ENCODE measurements around the gene TAF9.
A peak's percentile ranks its signal among the peaks of the same experiment; 100 is the strongest.
"Not testable (repeated sequence)": the region's sequence is repeated elsewhere in the genome, so short reads cannot be mapped to it uniquely, and the experiment has no call there.

The TAF9 gene, protein sequence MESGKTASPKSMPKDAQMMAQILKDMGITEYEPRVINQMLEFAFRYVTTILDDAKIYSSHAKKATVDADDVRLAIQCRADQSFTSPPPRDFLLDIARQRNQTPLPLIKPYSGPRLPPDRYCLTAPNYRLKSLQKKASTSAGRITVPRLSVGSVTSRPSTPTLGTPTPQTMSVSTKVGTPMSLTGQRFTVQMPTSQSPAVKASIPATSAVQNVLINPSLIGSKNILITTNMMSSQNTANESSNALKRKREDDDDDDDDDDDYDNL

DNA sequence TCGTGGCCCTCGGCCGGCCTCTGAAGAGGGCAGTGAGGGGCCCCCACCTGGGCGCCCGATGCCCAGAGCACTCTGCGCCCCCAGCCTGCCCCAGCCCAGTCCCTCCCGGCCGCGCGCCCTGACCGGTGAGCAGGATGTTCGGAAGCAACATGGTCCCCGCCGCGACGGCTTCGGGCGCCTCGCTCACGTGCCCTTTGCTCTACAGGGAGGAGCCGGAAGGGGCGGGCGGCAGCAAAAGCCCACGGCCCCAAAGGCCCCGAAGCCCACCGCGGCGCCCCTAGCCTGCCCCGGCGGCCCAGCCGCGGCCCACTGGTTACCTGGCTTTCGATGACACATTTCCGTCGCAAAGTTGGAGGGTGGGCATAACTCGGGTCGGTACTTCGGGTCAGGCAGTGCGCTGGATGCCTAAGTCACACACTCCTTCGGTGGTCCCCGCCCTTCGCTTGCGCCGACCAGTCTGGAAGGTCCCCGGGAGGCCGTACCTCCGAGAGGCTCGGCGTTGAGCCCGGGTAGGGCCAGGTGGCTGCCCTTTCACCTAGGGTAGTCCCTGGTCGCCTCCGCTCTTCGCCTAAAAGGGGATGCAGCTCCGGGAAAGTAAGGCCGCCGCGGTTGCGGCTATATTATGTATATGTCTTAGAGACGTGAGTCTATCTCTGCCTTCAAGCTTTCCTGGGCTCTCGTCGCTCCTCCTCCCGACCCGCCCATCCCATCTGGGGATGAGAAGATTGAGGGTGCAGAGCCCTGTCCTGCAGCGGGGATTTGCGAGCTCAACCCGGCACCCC lies at the start of gene TAF9, which contains the start of the genes AK6 and RAD17:
Gene TAF9 (minus strand): TSS at position 181 of the 782 bp plus-strand sequence. CDS start 3,783 bp downstream, outside the sequence.
Gene AK6 (minus strand): TSS at position 181 of the 782 bp plus-strand sequence. CDS start 30 bp downstream, at position 151.
Gene RAD17 (plus strand): TSS at position 479 of the 782 bp plus-strand sequence. CDS start 2,391 bp downstream, outside the sequence.
- peak; percentile 86 for DNase-seq

DNA sequence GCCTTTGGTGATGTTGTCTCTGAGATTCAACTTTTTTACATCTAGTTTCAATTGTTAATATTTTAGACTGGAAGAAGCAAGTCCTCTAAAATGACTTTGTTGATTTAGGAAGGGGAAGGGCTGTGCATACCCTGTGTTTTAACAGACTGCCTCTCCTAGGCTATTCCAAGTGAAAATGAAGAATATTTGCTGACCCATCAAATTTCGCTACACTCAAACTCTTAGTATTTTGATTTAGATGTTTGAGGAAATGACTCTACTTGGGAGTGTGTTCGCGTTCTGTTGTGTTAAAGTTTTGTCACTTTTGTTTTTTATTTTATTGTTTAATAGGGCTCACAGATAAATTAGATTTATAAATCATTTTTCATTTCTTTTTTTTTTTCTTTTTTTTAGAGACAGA lies 49.2 kb upstream of the TAF9 start:
- DNase-seq, result no peak

DNA sequence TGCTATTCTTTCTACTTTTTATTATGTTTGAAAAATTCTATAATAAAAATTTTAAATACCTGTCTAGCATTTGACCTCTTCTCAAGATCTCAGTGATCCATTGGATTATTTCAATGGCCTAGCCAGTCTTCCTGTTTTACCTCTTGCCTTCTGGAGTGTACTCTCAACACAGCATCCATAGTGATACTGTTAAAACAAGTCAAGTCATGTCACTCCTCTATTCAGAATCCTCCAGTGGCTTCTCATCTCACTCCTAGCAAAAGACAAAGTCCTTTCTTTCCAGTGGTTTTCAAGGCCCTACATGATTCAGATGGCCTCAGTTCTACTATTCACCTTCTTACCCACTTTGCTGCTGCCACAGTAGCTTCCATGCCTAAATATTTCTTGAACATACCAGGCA lies 47.4 kb upstream of the TAF9 start:
- peak; percentile 2 for DNase-seq

DNA sequence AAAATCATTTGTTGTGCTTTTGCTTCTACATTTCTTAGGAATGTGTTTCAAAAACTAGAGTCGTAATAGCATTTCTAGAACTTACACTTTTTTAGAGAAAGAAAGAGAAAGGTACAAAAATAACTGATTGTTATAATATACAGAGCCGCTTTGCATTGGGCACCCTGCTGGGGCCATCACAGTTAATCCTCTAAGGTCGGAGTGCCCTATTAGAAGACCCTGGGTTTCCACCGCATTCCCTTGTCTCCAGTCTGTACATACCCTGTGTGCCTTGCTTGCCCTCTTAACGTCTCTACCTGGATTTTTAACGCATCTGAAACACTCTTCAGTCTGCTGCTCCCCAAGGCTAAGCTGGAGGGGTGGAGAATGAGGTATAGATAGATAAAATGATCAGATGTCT lies 46.9 kb upstream of the TAF9 start:
- DNase-seq, result peak; percentile 0

DNA sequence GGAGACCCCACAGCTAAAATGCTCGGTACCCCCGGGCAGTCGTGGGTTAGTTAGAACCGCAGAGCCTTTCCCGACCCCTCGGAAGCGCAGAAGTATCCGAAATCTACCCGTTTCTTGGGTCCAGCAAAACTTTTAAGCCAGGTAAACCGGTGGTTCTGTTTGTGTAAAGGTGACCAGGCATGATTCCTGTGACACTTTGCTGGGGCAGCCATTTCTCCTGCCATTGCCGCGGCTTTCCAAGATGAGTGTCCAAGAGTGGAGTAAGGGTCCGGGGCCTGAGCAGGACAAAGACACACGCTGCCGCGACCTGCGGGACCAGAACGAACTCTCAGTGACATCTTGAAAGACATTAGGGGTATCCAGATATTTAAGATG lies 46.3 kb upstream of the TAF9 start:
- no peak for DNase-seq

DNA sequence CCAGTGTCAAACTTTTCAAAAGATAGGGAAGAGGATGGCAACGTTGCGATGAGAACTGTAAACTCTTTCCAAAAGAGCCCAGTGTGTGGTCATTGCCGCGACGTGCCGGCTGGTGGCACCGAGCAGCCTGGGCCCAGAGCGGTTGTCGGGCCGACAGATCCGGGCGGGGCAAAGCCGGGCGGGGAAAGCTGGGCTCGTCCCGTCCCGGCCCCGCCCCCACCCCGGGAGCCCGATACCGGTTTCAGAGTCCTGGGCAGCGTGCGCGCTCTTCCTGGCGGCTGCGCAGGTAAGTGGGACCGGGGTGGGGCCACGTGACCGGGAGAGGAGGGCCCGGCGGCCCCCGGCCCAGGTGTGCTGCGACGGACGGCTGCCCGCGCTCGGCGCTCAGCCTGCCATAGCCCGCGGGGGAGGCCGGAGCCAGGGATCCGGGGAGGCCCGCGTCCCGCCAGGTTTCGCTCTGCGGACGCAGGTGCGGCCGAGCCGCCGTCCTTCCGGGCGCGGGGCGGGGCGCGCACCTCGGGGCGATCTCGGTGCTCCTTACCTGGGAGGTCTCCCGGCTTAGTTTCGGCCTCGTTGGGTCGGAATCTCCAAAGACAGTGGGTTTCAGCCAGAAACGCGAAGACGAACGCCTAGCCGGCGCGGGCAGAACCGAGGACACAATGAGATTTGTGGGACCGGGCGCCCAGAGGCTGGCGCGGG lies 45.7 kb upstream of the TAF9 start, which contains the start of gene MARVELD2:
Gene MARVELD2 (plus strand): TSS at position 232 of the 699 bp plus-strand sequence. CDS start 4,270 bp downstream, outside the sequence.
- peak; percentile 91 for DNase-seq

DNA sequence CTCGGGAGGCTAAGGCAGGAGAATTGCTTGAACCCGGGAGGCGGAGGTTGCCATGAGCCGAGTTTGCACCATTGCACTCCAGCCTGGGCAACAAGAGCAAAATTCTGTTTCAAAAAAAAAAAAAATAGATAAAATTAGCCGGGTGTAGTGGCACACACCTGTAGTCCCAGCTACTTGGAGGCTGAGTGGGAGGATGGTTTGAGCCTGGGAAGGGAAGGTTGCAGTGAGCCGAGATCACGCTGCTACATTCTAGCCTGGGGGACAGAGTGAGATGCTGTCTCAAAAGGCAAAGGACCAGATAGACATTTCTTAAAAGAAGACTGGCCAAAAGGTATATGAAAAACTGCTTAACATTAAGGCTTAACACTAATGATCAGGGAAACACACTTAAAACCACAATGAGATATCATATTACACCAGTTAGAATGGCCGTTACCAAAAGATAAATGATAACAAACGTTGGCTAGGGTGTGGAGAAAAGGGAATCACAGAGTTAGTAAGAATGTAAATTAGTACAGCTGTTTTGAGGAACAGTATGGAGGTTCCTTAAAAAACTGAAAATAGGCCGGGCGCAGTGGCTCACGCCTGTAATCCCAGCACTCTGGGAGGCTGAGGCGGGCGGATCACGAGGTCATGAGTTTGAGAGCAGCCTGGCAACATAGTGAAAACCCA lies 35.5 kb upstream of the TAF9 start:
- no peak for DNase-seq

DNA sequence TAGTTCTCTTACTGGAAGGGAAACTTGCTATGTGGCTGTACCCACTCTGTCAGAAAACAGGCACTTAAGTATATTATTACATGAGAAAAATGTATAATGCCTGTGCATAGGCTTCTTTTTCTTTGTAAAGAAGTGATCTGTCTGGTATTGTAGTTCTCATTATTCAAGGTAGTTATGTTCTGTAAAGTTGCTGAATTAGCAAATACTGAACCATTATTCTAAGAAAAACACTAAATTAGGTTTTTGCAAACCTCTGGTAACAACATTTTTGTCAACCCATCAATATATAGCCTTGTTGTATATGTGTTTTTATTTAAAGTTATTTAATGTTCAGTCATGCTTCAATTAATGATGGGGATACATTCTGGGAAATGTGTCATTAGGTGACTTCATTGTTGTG lies 9.1 kb upstream of the TAF9 start:
- DNase-seq, result no peak

DNA sequence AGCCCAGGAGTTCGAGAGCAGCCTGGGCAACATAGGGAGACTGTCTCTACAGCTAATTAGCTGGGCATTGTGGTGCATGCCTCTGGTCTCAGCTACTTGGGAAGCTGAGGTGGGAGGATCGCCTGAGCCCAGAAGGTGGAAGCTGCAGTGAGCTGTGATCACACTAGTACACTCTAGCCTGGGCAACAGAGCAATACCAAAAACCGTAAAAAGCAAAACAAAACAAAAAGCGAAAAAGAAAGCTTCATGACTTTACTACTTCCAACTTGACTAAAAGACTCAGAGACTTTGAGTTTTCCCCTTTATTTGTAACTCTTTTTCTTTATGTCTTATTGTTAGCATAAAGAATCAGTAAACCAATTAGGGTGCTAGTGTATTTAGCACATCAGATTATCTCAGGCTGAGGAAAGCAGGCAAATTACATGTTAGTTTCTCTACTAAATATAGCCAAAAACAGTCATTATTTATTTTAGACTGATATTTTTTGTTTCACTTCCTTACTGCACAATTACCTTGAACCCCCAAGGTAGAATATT lies 5.7 kb upstream of the TAF9 start:
- no peak for DNase-seq

DNA sequence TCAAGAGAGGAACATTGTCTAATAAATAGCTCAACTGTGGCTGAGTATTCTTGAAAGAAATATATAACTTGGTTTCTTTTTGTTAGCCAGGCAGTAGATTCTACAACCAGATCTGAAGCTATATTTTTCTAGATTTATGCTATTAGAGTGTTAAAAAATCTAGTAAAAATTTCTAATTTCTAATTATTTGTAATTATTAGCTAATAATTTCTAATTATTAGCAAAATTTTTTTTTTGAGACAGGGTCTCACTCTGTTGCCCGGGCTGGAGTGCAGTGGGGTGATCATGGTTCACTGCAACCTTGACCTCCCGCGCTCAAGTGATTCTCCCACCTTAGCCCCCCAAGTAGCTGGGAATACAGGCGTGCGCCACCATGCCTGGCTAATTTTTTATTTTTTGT lies 3.1 kb upstream of the TAF9 start:
- DNase-seq, result no peak

DNA sequence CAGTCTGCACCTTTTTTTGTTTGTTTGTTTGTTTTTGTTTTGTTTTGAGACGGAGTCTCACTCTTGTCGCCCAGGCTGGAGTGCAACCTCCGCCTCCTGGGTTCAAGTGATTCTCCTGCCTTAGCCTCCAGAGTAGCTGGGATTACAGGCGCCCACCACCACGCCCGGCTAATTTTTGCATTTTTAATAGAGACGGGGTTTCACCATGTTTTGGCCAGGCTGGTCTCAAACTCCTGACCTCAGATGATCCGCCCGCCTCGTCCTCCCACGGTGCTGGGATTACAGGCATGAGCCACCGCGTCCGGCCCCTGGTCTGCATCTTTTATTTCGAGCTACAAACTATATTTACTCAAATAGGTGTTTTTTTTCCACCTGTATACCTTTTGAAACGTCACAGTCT lies 1.0 kb upstream of the TAF9 start:
- DNase-seq, result not testable (repeated sequence)

DNA sequence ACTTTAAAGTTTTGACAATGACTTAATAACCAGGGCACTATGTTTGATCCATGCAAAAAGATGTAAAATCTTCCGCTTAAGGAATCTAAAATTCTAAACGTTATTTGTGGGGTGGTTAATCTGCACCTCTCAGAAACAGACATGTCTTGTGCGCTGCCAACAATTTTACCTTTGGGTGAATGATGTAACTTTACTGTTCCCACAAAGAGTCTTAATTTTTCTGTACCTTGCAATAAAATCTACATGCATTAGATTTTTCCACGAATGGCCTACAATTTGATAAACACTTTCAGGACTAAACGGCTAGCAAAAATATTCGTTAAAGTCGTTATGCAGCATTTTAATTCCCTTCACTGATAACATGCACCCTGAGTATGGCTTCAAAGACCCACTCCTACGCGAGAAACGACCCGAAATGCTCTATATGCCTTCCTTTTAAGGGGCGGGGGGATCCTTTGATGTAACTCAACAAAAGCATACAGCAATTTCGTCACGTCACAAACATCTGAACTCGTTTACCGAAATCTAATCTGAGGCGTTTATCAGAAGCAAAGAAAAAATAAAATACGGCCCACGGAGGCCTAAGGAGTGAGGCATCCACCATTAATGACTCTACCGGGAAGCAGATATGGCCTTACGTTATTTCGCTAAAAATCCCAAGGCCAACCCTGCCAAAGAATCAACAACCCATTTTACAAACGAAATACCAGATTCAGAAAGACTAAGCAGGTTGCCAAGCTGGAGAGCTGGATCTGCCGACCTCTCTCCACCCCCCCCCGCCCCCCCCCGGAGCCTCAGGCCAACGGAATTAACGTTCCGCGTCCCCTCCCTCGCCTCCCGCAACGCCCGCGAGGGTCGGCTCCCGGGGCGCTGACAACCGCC lies 621 bp downstream of the TAF9 start:
- DNase-seq, result no peak

DNA sequence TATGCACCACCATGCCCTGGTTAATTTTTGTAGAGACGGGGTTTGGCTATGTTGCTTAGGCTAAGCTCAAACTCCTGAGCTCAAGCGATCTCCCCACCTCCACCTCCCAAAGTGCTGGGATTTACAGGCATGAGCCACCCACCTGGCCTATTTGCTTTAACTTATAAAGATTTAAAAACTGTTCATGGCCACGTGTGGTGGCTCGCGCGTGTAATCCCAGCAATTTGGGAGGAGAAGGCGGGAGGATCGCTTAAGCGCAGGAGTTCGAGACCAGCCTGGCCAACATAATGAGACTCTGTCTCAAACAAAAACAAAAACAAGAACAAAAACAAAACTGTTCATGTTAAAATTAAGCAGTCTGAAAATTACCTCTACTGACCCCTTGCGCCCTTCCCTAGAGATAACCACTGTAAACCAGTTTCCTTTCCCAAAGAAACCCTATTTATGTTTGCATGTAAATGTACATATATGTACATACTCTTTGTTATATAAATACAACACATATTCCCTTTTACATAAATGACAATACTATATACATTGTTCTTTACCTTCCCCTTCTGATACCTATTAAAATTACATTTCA lies 1.5 kb downstream of the TAF9 start:
- no peak for DNase-seq

DNA sequence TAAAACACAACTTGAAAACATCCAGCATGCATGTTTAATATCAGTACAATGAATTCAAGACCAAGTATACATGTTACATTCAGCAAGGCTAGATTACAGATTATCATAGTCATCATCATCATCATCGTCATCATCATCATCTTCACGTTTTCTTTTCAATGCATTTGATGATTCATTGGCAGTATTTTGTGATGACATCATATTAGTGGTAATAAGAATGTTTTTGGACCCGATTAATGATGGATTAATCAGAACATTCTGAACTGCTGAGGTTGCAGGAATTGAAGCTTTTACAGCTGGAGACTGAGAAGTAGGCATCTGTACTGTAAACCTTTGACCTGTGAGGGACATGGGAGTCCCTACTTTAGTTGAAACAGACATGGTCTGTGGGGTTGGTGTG lies 4.5 kb downstream of the TAF9 start:
- DNase-seq, result no peak

DNA sequence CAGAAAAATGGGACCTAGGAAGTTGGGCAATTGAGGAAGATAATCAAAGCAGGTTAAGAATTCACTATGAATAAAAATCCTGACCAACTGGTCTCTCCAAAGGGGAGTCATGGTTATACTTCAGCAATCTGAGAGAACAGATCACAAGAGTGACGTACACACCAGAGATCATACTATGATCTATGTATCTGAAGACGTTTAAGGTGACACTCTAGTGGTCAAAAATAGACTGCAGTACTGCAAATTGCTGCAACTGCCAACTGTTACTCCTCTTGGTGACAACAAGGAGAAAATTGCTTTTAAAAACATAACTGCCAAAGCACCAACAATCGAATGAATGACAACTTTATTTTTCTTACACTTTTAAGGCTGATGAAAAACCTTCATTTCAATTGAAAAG lies 4.9 kb downstream of the TAF9 start:
- DNase-seq, result no peak

DNA sequence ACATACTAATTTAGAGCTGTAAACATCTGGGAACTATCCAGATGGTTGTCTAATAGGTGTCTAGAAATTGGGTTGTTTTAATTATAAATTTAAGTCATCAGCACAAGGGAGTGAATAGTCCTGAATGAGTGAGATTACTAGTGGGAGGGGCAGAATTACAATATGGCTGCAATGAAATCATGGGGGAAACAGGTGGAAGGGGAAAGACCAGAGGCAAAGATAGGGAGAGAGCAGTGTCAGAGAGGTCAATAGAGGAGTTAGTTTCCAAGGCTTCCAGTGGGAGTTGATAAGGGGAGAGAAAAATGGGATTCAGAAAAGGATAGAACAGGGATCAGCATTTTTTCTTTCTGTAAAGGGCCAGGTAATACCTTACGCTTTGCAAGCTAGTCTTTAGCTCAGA lies 8.9 kb downstream of the TAF9 start:
- no peak for DNase-seq

DNA sequence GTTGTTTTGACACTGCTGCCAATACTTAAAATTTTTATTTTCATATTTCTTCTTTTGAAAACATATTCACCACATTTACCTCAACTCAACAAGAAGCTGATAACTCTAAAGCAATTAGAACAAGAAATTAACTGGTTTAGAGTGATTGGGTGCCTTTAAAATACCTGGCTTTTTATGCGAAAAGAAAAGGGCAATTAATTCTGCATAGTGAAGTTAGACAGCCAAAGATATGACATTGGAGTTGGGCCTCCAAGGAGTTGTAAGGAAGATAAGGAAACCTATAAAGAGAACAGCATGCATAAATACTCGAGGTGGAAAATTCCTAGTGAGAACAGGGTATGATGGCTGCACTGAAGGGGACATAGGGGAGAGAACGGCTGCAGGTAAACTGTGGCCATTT lies 9.6 kb downstream of the TAF9 start:
- no peak for DNase-seq

DNA sequence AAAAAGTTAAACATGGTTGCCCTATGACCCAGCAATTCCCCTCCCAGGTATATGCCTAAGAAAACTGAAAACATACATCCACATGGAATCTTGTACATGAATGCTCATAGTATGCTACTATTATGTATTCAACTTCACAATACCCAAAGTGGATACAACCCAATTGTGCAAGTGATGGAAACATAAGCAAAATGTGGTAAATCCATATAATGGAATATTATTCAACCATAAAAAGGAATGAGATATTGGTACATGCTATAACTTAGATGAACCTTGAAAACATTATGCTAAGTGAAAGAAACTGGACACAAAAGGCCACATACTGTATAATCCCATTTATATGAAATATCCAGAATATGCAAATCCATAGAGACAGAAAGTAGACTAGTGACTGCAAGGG lies 18.7 kb downstream of the TAF9 start:
- DNase-seq, result no peak

DNA sequence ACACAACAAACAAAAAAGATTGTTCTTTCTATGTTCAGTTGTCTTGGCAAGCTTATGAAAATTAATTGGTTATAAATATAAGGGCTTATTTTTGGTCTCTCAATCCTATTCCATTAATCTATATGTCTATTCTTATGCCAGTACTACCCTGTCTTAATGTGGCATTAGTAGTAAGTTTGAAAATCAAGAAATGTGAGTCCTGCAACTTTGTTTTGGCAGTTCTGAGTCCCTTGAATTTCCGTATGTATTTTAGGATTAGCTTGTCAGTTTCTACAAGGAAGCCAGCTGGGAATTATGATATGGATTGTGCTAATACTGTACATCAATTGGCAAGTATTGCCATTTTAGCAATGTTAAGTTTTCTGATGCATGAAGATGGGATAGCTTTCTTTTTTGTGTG lies 26.2 kb downstream of the TAF9 start:
- DNase-seq, result no peak

DNA sequence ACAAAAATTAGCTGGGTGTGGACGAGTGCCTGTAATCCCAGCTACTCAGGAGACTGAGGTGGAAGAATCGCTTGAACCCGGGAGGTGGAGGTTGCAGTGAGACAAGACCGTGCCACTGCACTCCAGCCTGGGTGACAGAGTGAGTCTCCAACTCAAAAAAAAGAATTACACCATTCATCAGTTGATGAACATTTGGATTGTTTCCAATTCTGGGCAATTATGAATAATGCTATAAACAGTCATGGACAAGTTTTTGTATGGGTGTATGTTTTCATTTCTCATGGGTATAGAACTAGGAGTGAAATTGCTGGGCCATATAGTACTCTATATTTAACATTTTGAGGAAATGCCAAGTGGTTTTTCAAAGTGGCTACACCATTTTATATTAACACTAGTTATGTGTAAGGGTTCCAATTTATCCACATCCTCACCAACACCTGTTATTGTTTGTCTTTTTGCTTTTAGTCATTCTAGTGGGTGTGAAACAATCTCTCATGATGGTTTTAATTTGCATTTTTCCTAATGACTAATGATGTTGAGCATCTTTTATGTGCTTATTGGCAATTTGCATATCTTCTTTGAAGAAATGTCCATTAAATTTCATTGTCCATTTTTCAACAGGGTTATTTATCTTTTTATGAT lies 27.7 kb downstream of the TAF9 start:
- no peak for DNase-seq

All from NCI-H345 (cell line).